ENCODE results near the gene MSTO1.
A peak's percentile ranks its signal among the peaks of the same experiment; 100 is the strongest.
"Not testable (repeated sequence)": the region's sequence is repeated elsewhere in the genome, so short reads cannot be mapped to it uniquely, and the experiment has no call there.

The MSTO1 gene

GRCh38 chr1:155613226-155613625 lies 3.2 kb downstream of the MSTO1 start:
- not testable (repeated sequence) for DNase-seq (ENCODE audit: low read depth)

DNA sequence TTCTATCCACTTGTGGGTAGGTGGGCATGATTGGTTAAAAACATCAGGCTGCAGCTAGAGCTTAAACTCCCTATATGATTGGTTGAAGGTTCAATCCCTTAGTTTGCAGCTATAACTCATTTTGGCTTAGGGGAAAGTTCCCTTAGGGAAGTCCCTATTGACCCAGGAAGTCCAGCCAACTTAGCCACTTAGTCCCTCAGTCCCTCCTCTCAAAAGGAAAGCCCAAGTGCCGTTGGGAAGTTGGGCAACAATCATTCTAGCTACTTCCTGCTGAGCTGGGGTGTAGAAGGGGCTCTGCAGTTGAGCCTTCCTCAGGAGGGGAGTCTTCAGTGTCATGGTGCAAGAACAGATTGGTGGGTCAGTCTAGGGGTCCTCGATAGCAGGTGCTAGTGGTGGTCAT lies 12.2 kb downstream of the MSTO1 start:
- DNase-seq (ENCODE audit: low read depth), result no peak

DNA sequence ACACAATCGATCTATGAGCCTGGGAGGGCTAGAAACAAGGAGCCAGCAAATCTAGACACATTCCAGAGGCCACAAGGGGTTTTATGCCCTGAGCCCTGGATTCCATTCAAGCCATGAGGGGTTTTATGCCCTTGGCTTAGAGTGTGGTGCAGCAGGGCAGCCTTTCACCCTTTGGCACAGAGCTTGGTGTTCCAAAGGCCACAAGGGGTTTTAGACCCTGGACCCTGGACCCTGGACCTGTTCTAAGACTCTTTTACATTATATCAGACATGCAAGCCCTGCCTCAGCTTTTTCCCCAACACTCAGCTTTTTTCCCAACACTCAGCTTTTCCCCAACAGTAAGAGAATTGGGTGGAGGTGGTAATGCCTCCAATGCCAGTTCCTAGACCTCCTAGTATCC lies 13.3 kb downstream of the MSTO1 start:
- DNase-seq (ENCODE audit: low read depth), result no peak

DNA sequence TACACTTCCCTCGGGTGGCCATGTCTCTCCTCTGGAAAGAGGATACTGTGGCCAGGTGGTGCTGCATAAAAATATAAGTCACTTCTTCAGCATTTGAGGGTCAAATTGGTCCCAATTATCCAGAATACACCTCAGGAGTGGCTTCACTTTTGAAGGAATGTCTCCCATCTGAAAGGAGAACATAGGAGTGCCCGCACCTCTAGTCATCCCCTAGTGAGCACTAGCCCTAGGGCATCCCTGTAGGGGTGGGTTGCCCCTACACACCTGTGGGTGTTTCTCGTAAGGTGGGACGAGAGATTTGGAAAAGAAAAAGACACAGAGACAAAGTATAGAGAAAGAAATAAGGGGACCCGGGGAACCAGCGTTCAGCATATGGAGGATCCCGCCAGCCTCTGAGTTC lies 16.4 kb downstream of the MSTO1 start:
- not testable (repeated sequence) for DNase-seq (ENCODE audit: low read depth)

DNA sequence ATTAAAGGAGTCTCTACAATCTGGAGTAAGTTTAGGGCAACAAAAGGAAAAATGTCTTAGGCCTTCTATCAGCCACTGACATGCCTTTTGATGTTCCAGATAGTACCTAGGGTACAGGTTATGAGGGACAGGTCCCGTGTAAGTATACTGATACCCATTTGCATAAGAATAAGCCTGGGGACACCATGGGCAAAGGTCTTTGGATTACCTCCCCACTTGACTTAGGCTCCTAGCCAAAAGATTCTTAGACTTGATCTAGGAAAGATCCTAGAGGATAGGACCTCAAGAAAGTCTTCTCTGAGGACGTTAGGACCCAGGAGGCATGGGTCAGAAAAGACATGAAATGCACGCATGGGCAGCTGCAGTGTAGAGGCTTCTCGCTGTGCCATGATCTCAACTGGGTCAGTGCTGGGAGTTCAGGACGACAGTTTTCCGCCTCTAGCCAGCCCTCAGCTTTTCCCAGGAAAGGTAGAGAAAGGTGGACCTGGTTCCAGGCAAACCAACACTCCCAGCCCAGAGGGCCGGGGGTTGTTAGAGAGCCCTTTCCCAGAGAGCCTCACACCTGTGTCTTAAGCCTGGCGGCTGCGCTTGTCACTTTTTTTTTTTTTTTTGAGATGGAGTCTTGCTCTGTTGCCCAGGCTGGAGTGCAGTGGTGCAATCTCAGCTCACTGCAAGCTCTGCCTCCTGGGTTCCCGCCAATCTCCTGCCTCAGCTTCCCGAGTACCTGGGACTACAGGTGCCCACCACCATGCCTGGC lies 26.6 kb downstream of the MSTO1 start:
- DNase-seq (ENCODE audit: low read depth), result no peak

GRCh38 chr1:155640367-155640766 lies 30.3 kb downstream of the MSTO1 start:
- DNase-seq (ENCODE audit: low read depth), result no peak

DNA sequence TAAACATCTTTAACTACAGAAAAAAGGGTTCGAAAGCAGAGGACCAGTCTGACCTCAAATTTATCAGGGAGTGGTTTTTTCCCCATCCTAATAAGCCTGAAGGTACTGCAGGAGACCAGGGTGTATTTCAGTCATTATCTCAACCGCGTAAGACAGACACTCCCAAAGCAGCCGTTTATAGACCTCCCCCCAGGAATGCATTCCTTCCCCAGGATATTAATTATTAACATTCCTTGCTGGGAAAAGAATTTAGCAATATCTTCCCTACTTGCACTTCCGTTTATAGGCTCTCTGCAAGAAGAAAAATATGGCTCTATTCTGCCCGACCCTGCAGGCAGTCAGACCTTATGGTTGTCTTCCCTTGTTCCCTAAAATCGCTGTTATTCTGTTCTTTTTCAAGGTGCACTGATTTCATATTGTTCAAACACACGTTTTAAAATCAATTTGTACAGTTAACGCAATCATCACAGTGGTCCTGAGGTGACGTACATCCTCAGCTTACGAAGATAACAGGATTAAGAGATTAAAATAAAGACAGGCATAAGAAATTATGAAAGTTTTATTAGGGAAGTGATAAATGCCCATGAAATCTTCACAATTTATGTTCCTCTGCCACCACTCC lies 32.7 kb downstream of the MSTO1 start:
- not testable (repeated sequence) for DNase-seq (ENCODE audit: low read depth)

- DNase-seq (ENCODE audit: low read depth), result no peak
Measured at GRCh38 chr1:155643230-155643629, 33.2 kb downstream of the MSTO1 start.

DNA sequence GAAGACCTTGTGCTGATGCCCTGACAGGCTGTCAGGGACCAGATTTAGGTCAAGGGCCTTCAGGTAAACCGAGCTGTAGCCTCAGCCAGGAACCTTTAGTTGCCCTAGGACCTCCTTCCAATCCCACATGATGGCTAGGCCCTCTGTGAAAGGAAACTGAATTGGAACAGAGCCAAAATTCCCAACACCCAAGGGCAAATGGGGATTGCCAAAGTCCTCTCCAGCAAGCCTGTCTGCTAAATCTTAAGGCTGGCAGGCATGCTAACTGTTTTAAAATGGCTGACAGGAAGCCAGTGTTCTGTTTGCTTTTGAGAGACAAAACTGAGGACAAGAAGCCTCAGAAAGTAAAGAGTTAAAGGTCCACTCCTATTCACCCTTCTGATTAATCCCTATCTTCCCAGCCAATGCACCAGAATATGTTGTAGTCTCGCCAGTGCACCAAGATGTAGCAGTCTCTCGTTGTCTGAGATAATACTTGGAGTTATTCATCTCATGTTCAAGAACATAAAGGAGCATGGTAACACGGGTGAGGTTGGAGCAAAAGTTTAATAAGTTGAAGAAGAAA lies 35.1 kb downstream of the MSTO1 start:
- no peak for DNase-seq (ENCODE audit: low read depth)

DNA sequence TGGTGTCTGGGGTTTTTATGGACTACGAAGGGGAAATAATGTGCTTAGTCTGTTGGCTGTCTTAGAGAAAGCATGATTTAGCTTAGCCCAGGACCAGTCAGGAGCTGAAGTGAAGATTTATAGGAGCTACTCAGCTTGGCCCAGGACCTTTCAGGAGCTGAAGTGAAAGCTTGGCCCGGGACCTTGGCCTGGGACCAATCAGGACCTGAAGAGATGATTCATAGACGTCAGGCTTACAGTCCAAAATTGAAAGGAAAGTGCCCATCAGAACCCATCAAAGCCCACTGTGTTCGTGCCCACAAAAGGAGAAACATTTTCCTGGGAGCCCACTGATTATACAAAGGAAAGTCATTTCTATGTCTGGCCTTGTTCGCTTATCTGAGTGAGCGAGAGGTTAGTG lies 35.6 kb downstream of the MSTO1 start:
- no peak for DNase-seq (ENCODE audit: low read depth)

DNA sequence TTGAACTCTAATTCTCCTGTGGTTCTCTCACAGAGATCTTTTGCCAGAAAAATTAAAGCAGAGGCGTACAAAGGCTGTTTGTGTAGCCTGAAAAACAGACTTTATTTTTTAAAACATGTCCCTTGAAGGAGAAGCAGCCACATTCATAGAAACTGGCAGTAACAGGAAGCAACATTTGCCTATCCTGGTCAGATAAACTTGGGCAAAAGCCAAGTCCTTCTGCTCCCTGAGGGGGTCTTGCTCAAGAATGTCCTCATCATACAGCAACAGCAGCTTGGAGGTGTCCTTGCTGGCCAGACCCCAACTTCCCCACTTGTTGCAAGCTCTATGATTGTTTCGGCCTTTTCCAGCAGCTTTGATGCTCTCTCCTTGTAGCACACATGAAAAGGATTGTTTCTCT lies 36.3 kb downstream of the MSTO1 start:
- DNase-seq (ENCODE audit: low read depth), result no peak

GRCh38 chr1:155648207-155649147 lies 38.5 kb downstream of the MSTO1 start:
- DNase-seq (ENCODE audit: low read depth), result peak; percentile 75

DNA sequence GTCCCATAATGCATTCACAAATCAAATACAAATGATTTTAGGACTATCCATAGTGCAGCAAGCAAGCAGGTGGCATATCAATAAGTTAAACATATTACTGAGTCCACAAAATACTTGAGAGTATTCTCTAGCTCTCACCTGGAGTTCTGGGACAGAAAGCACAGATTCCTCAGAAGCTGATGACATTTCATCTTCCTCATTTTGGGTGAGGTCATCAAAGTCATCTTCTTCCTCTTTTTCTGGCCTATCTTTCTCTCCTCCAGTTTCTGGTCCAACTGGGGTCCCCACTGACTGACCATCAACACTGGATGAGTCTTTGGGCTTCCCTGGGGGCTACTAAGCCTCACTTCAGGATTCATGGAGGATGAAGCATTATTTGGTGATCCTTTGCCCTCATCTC lies 39.7 kb downstream of the MSTO1 start:
- DNase-seq (ENCODE audit: low read depth), result no peak

DNA sequence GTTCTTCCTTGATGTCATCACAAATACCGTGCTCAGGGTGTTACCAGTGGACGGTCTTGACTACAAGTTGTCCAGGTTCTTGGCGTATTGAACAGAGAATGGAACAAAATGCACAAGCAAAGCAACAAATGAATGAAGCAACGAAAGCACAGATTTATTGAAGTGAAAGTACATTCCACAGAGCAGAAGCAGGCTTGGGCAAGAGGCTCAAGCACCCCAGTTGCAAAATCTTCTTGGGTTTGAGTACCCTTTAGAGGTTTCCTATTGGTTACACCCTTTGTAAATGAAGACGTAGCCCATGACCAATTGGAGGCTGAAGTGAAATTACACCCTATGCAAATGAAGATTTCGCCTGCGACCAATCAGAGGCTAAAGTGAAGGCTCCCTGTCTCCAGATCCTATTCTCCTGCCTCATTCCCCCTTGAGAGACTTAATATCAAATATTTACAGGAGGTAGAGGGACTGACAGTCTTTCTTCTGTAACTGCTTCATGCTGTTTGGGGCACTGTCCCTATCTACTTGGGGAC lies 40.3 kb downstream of the MSTO1 start:
- no peak for DNase-seq (ENCODE audit: low read depth)

DNA sequence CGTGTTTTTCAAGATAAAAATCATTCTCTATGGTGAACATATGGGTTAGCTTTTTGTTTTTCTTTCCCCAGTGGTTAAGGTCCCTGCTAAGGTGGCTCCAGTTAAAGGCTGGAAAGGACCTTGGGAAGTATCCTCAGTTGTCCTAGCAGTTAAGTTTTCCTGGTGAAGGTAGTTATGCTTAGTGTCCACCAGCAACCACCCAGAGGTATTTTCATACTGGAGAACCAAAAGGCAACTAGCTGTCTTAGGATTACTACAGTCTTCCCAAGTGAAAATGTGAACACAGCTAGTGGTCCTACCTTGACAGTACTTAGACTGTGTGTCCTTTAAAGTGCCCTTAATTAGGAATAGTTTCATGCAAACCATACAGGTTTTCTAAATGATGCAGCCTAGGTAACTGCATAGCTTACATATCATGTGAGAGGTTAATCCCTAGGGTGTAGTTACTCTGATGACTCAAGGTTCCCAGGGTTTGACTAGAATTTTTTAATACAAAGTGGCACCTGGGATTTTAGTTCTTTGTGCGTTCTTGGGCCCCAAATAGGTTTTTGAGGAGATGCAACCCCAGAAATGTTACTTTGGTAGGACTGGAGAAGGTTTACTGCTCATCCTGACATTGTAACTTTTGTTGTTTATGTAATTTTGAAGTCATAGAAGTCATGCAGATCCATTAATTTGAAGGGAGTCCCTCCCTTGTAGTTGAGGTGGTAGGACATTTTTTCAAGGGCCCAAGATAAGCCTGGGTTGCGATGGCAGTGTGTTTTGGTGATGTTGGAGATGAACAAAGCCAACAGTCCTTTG lies 42.0 kb downstream of the MSTO1 start:
- DNase-seq (ENCODE audit: low read depth), result no peak

DNA sequence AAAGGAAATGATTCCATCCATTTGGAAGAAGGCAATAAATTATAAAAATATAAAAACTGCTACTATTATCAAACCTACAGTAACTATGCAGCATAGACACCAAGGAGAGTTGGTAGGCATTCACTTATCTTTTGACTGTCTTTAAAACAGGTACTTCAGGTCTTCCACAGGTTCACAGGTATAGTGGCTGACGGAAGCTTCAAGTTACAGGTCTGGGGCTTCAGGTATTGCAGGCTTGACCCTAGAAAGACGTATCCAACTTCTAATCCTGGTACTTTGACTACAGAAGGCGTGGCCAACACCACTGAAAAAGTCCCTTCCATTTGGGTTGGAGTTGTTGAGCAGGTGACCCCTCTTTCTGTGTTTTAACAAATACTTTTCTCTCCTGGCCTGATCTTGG lies 42.9 kb downstream of the MSTO1 start:
- no peak for DNase-seq (ENCODE audit: low read depth)

DNA sequence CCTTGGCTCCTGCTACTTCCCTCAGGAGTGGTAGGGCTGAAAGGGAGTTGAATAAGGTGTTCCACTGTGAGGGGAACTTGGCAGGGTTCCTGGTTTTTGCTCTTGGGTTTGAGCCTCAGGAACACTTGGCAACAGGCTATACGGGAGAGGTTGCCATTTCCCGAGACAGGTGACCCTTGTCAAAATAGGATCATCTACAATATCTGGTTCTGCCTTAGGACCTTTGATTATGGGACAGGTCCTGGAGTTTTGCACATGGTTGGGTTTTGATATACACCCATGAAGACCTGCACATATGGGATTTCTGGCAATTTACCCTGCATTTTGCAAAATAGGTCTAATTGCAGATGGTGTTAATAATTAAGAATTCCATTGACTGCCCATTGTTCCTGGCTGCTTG lies 47.4 kb downstream of the MSTO1 start:
- no peak for DNase-seq (ENCODE audit: low read depth)

- not testable (repeated sequence) for DNase-seq (ENCODE audit: low read depth)
Measured at GRCh38 chr1:155661239-155661638, 51.2 kb downstream of the MSTO1 start.

Data from GM04503 (cell line).